IPS-11a (cell line): Measurements from ENCODE around the gene NCAPG.
"Not testable (repeated sequence)": the region's sequence is repeated elsewhere in the genome, so short reads cannot be mapped to it uniquely, and the experiment has no call there.

Experiments
- H3K4me3 ChIP-seq: one replicate; pipeline ENCODE4 v1.5.1; 2013; ENCODE audit warnings: low read depth, low read length, control low read depth

Gene NCAPG

GRCh38 chr4:17787315-17787714, 23.5 kb upstream of the NCAPG start:
- no peak overlapping the region for H3K4me3 ChIP-seq

- H3K4me3 ChIP-seq = no peak overlapping the region
Measured at GRCh38 chr4:17788956-17789355, 21.8 kb upstream of the NCAPG start.

GRCh38 chr4:17794730-17795129, 16.0 kb upstream of the NCAPG start:
- H3K4me3 ChIP-seq = no peak overlapping the region

GRCh38 chr4:17797808-17798207, 13.0 kb upstream of the NCAPG start:
- H3K4me3 ChIP-seq = no peak overlapping the region

GRCh38 chr4:17805580-17806155, 5.1 kb upstream of the NCAPG start:
- H3K4me3 ChIP-seq = no peak overlapping the region

GRCh38 chr4:17807446-17807845, 3.3 kb upstream of the NCAPG start:
- H3K4me3 ChIP-seq = no peak overlapping the region

GRCh38 chr4:17809667-17810066, 1.1 kb upstream of the NCAPG start:
- H3K4me3 ChIP-seq = peak overlapping the region; percentile 95

- H3K4me3 ChIP-seq = peak overlapping the region; percentile 95
Measured at GRCh38 chr4:17811078-17811603, 362 bp downstream of the NCAPG start.

GRCh38 chr4:17812125-17812524, 1.3 kb downstream of the NCAPG start:
- peak overlapping the region; percentile 95 for H3K4me3 ChIP-seq

GRCh38 chr4:17812801-17813200, 2.0 kb downstream of the NCAPG start:
- no peak overlapping the region for H3K4me3 ChIP-seq

GRCh38 chr4:17814140-17814539, 3.4 kb downstream of the NCAPG start:
- H3K4me3 ChIP-seq = no peak overlapping the region

GRCh38 chr4:17816142-17816541, 5.4 kb downstream of the NCAPG start:
- H3K4me3 ChIP-seq = no peak overlapping the region

GRCh38 chr4:17817027-17817426, 6.2 kb downstream of the NCAPG start:
- H3K4me3 ChIP-seq = no peak overlapping the region

GRCh38 chr4:17823871-17824669, 13.3 kb downstream of the NCAPG start:
- no peak overlapping the region for H3K4me3 ChIP-seq

- no peak overlapping the region for H3K4me3 ChIP-seq
Measured at GRCh38 chr4:17846266-17846665, 35.5 kb downstream of the NCAPG start.

GRCh38 chr4:17850295-17850694, 39.5 kb downstream of the NCAPG start:
- not testable (repeated sequence) for H3K4me3 ChIP-seq

GRCh38 chr4:17851959-17852358, 41.2 kb downstream of the NCAPG start:
- no peak overlapping the region for H3K4me3 ChIP-seq

GRCh38 chr4:17854036-17854435, 43.3 kb downstream of the NCAPG start:
- no peak overlapping the region for H3K4me3 ChIP-seq

GRCh38 chr4:17859793-17860406, 49.1 kb downstream of the NCAPG start:
- no peak overlapping the region for H3K4me3 ChIP-seq

- H3K4me3 ChIP-seq = not testable (repeated sequence)
Measured at GRCh38 chr4:17861906-17862305, 51.1 kb downstream of the NCAPG start.

- H3K4me3 ChIP-seq = no peak overlapping the region
Measured at GRCh38 chr4:17865866-17866363, 55.1 kb downstream of the NCAPG start.

GRCh38 chr4:17866810-17867209, 56.0 kb downstream of the NCAPG start:
- H3K4me3 ChIP-seq = no peak overlapping the region
